SU-DHL-6 (cell line): ENCODE measurements around the gene RPL34.

Experiments
- CTCF ChIP-seq: fragments of 200-600 bp; sonication (generic); IDR thresholded peaks from one replicate; pipeline ENCODE4 v1.5.1; 2017; ENCODE audit warnings: antibody characterized with exemption, mild to moderate bottlenecking, low read length, moderate library complexity; ENCODE audit not compliant: insufficient read depth, poor library complexity, severe bottlenecking
- EZH2phosphoT487 ChIP-seq: fragments of 200-600 bp; sonication (generic), shearing (Covaris generic); conservative IDR thresholded peaks from 2 replicates; pipeline ENCODE4 v1.6.1; 2018; ENCODE audit warnings: mild to moderate bottlenecking, antibody characterized with exemption, low read length, moderate library complexity, mixed read lengths

DNA sequence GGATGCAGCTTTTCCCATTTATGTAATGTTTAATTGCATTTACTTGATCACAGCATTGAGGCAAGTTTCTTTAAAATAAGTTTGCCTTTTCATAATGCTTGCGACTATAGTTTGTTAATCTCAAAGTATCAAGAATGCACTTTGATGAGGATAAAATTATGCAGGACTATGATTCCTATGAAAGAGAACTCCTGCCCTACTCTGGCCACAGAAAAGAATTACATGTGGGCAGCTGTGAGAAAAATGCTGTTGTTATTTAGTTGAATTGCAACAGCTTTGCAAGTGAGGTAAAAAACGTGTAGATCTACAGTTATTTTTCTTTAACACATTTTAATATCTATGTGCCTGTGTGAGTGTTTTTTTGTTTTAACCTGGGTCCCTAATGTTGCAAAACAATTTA is 17.5 kb downstream of the RPL34 start:
- TF ChIP-seq CTCF, result no peak
- no peak for TF ChIP-seq EZH2phosphoT487
